Epithelial cell of esophagus (primary cell): Measurements from ENCODE around the gene CAPG.

Experiments
- DNase-seq: peaks from one replicate; pipeline ENCODE4 v3.0.0; 2010; ENCODE audit warnings: low read depth
- H3K4me3 ChIP-seq: 2 replicates; pipeline ENCODE4 v1.5.1; 2011; ENCODE audit warnings: mild to moderate bottlenecking, low read length, control low read depth
- TF ChIP-seq, protein P1 (sequence below): IDR thresholded peaks from 2 replicates; pipeline ENCODE4 v1.5.1; 2011; ENCODE audit warnings: low read depth, mild to moderate bottlenecking, low read length, control low read depth, inconsistent platforms; ENCODE audit not compliant: insufficient read depth; ENCODE audit errors: missing control alignments

Gene CAPG

DNA sequence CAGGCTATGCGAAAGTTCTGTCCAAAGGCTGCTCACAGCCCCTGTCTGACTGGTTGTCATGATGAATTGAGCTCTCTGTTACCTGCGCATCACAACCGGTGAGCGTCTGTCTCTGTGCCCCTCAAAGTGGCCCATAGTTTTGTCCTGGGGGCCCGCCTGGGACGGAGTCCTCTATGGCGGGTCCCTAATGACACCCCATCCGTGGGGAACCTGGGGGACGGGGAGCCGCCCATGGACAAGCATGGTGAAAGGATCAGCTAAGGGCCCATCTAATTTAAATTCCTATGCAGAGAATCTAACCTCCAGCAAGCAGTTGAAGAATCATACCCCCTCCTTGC is 55.1 kb downstream of the CAPG start:
- TF ChIP-seq, protein P1, sequence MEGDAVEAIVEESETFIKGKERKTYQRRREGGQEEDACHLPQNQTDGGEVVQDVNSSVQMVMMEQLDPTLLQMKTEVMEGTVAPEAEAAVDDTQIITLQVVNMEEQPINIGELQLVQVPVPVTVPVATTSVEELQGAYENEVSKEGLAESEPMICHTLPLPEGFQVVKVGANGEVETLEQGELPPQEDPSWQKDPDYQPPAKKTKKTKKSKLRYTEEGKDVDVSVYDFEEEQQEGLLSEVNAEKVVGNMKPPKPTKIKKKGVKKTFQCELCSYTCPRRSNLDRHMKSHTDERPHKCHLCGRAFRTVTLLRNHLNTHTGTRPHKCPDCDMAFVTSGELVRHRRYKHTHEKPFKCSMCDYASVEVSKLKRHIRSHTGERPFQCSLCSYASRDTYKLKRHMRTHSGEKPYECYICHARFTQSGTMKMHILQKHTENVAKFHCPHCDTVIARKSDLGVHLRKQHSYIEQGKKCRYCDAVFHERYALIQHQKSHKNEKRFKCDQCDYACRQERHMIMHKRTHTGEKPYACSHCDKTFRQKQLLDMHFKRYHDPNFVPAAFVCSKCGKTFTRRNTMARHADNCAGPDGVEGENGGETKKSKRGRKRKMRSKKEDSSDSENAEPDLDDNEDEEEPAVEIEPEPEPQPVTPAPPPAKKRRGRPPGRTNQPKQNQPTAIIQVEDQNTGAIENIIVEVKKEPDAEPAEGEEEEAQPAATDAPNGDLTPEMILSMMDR = no peak
- no peak for DNase-seq
- H3K4me3 ChIP-seq = peak overlapping the region; percentile 97

DNA sequence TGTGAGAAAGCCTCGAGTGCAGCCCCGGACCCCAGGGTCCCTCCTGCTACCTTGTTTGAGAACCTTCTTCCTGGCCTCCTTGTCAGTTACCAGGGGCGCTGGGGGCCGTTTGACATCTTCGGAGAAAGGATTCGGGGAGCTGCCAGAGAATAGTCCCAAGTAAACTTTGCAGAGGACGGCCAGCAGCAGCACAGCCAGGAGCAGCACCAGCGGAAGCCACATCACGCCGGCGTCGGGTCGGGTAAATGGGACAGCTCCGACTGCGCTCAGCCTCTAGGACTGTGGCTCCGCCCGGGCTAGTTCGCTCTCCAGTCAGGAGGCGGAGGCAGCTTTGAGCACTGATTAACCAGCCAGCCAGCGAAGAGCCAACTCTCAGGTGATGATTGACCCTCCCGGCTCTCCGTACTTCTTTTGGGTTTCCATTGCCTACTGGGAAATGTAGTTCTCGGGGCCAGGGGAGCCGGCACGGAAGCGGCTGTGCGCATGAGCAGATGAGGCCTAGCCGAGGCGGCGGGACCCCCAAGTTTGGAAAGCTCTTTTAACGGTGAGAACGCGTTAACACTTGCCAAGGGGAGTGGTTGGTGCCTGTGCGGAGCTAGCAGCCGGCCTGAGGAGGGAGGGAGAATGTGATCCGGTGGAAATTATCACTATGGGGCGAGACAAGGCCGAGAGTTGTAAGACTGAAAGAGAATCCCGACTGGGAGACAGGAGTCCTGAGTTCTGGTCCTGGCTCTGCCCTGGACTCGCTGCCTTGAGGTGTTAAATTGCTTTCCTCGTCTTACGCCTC is 55.7 kb downstream of the CAPG start, which contains the start of the genes ELMOD3 and RETSAT:
ELMOD3 (plus strand) TSS at position 484 of the 787 bp plus-strand sequence. CDS start 2,430 bp downstream, outside the sequence.
RETSAT (minus strand) TSS at position 243 of the 787 bp plus-strand sequence; CDS start at position 222, 21 bp downstream.
- DNase-seq = peak; percentile 100
- peak within 1 kb of the TSS; percentile 97 for H3K4me3 ChIP-seq
- TF ChIP-seq, protein P1 = no peak

DNA sequence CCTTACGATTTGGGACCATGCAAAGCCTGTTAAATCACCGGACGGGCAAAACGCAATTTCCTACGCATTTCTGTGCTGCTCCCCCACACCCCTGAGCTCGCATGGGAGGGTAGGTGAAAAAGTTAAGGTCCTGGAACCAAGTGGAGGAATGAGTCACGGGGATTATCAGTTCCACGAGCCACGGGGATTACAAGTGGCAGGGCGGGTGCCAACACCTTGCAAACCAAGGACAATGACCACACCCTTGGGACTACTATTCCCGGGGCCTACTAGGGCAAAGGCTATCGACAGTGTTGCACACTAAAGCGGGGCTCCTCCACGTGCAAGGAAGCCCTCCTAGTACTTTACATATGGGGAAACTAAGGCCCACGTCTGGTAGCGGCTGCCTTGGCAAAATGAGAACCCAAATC is 56.3 kb downstream of the CAPG start:
- TF ChIP-seq, protein P1 = no peak
- peak; percentile 55 for DNase-seq

DNA sequence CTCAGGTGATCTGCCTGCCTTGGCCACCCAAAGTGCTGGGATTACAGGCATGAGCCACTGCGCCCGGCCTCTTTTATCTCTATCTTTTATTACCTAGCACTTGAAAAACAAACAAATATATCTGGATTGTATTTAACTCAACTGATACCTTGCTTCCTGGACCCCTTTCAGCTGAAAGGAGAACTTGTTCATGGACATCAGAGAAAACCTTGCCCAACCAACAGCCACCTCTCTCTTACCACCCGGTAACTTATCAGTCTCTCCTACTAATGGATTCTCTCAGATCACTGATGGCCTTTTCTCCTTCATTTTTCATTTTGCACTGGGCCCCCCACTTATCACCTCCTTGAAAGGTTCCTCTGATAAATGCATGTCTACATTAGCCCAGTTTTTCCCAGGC is 62.6 kb downstream of the CAPG start:
- no peak for DNase-seq
- H3K4me3 ChIP-seq = no peak overlapping the region
- TF ChIP-seq, protein P1 = no peak

More for the DNA sequence above, 56.3 kb downstream of the CAPG start:
- H3K4me3 ChIP-seq = peak overlapping the region; percentile 97
